ENCODE measurements around the gene RTN4R.

The RTN4R gene

GRCh38 chr22:20218987-20219386 lies 49.1 kb downstream of the RTN4R start:
- DNase-seq (ENCODE audit: low read depth in 1 of 2, low spot score in 1 of 2): no peak

DNA sequence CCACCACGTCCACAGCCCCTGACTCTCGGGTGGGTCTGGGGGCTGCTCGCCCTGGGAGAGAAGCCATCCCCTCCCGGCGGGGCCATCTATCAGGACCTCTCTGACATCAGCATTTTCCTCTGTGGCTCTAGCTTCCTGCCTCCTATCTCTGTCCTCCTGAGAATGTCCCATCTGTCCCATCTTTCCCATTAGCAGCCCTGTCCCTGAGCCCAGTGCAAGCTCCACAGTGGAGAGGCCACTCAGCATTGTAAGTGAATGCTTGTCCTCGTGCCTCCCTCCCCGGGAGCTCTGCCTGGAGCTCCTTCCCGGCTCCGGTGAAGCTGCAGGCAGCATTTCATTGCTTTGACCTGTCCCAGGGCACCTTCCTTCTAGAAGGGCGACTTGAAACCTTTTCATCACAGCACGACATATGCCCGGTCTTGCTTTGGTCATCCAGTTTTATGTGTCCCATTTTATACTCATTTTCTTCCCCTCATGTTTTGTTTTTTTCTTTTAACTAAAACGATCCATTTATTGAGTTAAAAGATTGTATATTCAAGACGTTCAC lies 49.7 kb downstream of the RTN4R start:
- DNase-seq (ENCODE audit: low read depth in 1 of 2, low spot score in 1 of 2): no peak

- no peak for DNase-seq (ENCODE audit: low read depth in 1 of 2, low spot score in 1 of 2)
Measured at GRCh38 chr22:20217563-20217962, 50.6 kb downstream of the RTN4R start.

- DNase-seq (ENCODE audit: low read depth in 1 of 2, low spot score in 1 of 2): no peak
Measured at GRCh38 chr22:20216863-20217499, 51.1 kb downstream of the RTN4R start.

GRCh38 chr22:20215742-20216141 lies 52.4 kb downstream of the RTN4R start:
- no peak for DNase-seq (ENCODE audit: low read depth in 1 of 2, low spot score in 1 of 2)

DNA sequence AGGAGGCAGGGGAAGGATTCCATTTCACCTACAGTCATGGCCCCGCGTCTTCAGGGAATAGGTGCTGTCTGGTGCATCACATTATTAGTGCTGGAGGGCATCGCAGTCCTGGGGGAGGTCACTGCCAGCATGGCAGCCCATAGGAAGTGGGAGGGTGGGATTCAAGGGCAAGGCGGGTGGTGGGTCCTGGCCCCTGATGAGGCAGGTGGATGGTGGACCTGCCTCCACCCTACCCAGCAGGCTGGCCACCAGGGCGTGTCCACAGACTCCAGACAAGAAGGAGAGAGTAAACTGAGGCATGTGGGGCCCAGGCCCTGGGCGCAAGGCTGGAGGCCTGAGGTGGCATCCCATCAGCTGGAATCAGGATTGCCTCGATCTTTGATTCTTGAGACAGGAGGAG lies 53.3 kb downstream of the RTN4R start:
- no peak for DNase-seq (ENCODE audit: low read depth in 1 of 2, low spot score in 1 of 2)

DNA sequence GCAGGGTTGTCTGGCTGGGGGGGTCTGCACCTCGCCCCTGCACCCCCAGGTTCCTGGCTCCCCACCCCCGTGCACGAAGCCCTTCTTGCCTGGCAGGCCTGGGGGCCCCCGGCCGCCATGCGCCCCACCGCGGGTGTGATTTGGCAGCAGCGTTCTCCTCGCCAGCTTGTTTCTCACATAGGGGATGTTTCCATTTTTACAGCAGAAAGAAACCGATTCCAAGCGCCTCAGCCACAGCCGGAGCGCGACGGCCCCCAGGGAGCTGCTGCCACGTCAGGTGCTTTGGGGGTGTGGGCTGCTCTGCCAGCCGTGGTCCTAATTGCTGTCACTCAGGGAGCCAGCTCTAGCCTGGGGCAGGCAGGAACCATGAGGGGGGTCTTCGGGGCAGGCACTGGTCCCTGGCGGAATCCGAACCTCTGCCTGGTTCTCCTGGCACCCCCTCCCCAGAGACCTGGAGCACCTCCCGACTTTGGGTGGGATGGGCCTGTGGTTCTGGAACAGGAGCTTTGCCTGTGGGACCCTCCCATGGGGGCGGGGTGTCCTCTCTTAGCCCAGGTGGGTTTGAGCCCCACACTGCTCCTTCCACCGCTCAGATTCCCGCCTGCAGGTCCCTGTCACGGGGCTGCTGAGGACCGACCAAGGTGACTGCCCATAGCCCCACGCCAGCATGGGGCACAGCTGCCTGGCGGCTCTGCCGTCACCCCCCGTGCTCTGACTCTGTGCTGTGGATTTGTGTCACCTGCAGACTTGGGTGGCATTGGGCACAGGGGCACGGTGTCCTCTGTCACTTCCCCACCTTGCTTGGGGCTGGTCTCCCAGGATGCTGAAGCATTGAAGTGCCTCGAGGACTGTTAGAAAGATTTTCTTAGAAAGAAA lies 54.0 kb downstream of the RTN4R start:
- DNase-seq (ENCODE audit: low read depth in 1 of 2, low spot score in 1 of 2): no peak

- DNase-seq (ENCODE audit: low read depth in 1 of 2, low spot score in 1 of 2): no peak
Measured at GRCh38 chr22:20212754-20213699, 55.1 kb downstream of the RTN4R start.

- no peak for DNase-seq (ENCODE audit: low read depth in 1 of 2, low spot score in 1 of 2)
Measured at GRCh38 chr22:20211997-20212753, 55.9 kb downstream of the RTN4R start.

- no peak for DNase-seq (ENCODE audit: low read depth in 1 of 2, low spot score in 1 of 2)
Measured at GRCh38 chr22:20211409-20211996, 56.6 kb downstream of the RTN4R start.

GRCh38 chr22:20210473-20211059 lies 57.6 kb downstream of the RTN4R start:
- DNase-seq (ENCODE audit: low read depth in 1 of 2, low spot score in 1 of 2): no peak

- no peak for DNase-seq (ENCODE audit: low read depth in 1 of 2, low spot score in 1 of 2)
Measured at GRCh38 chr22:20209761-20210250, 58.3 kb downstream of the RTN4R start.

GRCh38 chr22:20208713-20209310 lies 59.3 kb downstream of the RTN4R start:
- no peak for DNase-seq (ENCODE audit: low read depth in 1 of 2, low spot score in 1 of 2)

DNA sequence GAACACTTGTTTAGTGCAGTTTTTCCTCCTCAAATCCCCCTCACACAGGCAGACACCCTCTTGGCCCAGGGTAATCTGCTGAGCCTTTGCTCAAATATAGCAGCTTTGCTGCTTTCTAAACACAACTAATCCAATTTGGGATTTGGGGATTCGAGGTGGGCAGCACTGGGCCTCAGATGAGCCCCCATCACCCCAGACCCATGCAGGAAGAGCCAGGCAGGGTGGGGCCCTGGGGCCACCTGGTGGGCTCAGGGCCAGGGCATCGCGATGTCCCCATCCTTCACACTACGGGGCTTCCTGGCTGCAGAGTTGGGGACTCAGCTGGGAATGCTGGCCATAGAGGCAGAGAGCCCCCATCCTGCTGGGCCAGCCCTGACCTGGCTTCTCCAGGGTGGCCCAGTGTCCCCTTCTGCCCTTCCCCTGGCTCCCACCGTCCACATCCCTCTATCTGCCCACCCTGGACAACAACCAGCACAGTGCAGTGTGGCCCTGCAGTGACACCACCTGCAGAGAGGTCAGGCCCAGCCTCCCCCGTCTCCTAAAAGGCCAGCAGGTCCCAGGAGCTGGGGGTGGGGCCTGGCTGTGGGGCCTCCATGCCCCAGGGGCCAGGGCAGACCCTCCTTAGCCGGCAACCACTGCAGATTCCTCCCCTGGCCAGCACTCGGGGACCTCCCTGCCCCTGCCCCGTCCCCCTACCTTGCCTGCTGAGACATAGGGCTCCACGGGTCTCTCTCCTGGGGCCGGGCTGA lies 60.7 kb downstream of the RTN4R start:
- DNase-seq (ENCODE audit: low read depth in 1 of 2, low spot score in 1 of 2): no peak

DNA sequence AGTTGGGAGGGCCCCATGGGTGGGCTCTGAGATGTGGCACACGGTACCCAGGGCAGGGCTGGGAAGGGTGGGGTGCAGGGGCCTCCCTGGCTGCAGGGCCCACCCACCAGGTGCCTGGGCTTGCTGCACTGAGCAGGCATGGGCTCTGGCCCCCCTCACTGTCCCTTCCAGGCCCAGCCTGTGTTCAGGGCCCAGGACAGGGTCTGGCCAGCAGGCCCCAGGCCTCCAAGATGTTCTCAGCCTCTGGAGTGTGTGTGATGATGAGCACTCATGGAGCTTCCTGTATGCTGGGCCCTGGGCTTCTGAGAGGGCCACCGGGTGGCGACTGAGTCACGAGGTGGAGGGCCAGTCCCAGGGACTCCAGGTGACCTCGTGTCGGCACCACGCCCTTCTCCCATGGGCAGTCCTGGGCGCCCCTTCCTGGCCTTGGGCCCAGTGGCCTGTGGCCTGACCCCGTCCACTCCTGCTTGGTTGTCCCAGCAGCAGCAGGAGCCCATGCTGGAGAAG lies 61.4 kb downstream of the RTN4R start:
- DNase-seq (ENCODE audit: low read depth in 1 of 2, low spot score in 1 of 2): no peak

- DNase-seq (ENCODE audit: low read depth in 1 of 2, low spot score in 1 of 2): peak; percentile 30 to 53
Measured at GRCh38 chr22:20205964-20206708, 62.0 kb downstream of the RTN4R start.

- DNase-seq (ENCODE audit: low read depth in 1 of 2, low spot score in 1 of 2): no peak
Measured at GRCh38 chr22:20205464-20205963, 62.6 kb downstream of the RTN4R start.

Measured in stimulated activated CD4-positive, alpha-beta T cell treated with anti-CD3 and anti-CD28 coated beads, Interleukin-15, amount 100 ng/mL, for 1 hour (primary cell).